Muscle of leg (tissue), 11 donors: ENCODE results near the gene SLC35B4. TPM values are rescaled to one million over a fixed set of nuclear protein-coding genes. Genes with fewer than 3 reads are reported as not detected.

Experiments
- DNase-seq: peaks from one replicate; pipeline ENCODE4 v3.0.0; 2013
- H3K27ac ChIP-seq: one replicate; pipeline ENCODE4 v1.5.1; 2013; ENCODE audit warnings: mild to moderate bottlenecking, low read length, control low read depth
- H3K27me3 ChIP-seq: one replicate; pipeline ENCODE4 v1.6.1; 2013; ENCODE audit warnings: low read length; ENCODE audit not compliant: control insufficient read depth, insufficient read depth
- H3K36me3 ChIP-seq: one replicate; pipeline ENCODE4 v1.6.1; 2013; ENCODE audit warnings: low read length; ENCODE audit not compliant: control insufficient read depth, insufficient read depth
- H3K4me1 ChIP-seq: one replicate; pipeline ENCODE4 v1.6.1; 2013; ENCODE audit warnings: low read length; ENCODE audit not compliant: control insufficient read depth, insufficient read depth
- H3K4me3 ChIP-seq: one replicate; pipeline ENCODE4 v1.5.1; 2013; ENCODE audit warnings: low read length, control low read depth
- H3K9me3 ChIP-seq: replicated peaks from 2 replicates; pipeline ENCODE4 v1.6.1; 2013; ENCODE audit warnings: low read depth, low read length; ENCODE audit not compliant: control insufficient read depth
- WGBS: methylation state at CpG from one replicate; pipeline ENCODE4 v1.1.5; 2013; ENCODE audit warnings: missing lambda C conversion rate; ENCODE audit not compliant: insufficient coverage; 5-methylcytosine and 5-hydroxymethylcytosine counted together
- polyA plus RNA-seq, 8 donors: library from polyadenylated mRNA; unstranded; fragments of 120-200 nt; gene quantifications; one replicate each; pipeline versions ENCODE4 v1.2.1 to v1.2.3, GENCODE V29; 2013; ENCODE audit warnings: inconsistent platforms in 1 of 8, low replicate concordance in 1 of 8; ENCODE audit not compliant: insufficient read length in 8 of 8, insufficient read depth in 1 of 8
- total RNA-seq: library from RNA; stranded (reverse); fragments of 120-200 nt; gene quantifications from one replicate; pipeline ENCODE4 v1.2.4, GENCODE V29; 2013

The SLC35B4 gene
- total and polyA plus RNA-seq, 9 donors, result 8.2 to 12.0 (median 10.1) TPM

GRCh38 chr7:134317434-134317833, 704 bp upstream of the SLC35B4 start:
- Histone ChIP-seq H3K27ac (no peak overlapping the region), H3K36me3 (no peaks in the 10 kb centered on the region), H3K9me3 (no peaks in the 10 kb centered on the region), H3K4me1 (peaks cover 10% of the 10 kb centered on the region), H3K4me3 (no peak overlapping the region), H3K27me3 (peaks cover 3% of the 10 kb centered on the region)
- no peak for DNase-seq
- WGBS, result no CpG with 5 or more reads among the region's 7 CpGs

GRCh38 chr7:134315679-134316538, 821 bp downstream of the SLC35B4 start:
- DNase-seq, result peak; percentile 39
- H3K9me3 ChIP-seq, result no peaks in the 10 kb centered on the region
- no peaks in the 10 kb centered on the region for H3K27me3 ChIP-seq
- peak overlapping the region; percentile 90 for H3K4me3 ChIP-seq
- H3K27ac ChIP-seq, result peak overlapping the region; percentile 85
- WGBS, result 10% methylated on average over 11 of the region's 20 CpGs
- peaks cover 10% of the 10 kb centered on the region for H3K4me1 ChIP-seq
- H3K36me3 ChIP-seq, result peaks cover 3% of the 10 kb centered on the region

DNA sequence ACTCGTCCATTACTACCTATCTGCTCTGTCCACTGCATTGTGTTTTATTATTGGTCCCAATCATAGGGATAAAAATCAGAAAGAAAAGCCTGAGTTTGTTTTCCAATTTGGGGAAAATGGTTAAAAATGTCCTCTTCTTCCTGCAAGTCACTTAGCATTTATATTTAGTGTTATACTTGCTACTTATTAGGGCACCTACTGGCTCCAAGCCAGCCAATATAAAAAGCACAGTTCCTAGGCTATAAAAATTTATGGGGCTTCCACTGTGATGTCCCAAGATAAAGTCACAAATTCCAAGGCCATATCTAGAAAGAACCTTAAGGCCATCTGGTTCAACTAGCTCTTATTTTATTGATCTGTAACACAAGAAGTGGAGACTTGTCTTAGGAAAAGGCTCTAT, 3.2 kb downstream of the SLC35B4 start:
- DNase-seq, result no peak
- H3K27me3 ChIP-seq, result no peaks in the 10 kb centered on the region
- H3K4me1 ChIP-seq, result peaks cover 10% of the 10 kb centered on the region
- H3K27ac ChIP-seq, result no peak overlapping the region
- peaks cover 3% of the 10 kb centered on the region for H3K36me3 ChIP-seq
- no CpG with 5 or more reads among the region's 1 CpG for WGBS
- no peak overlapping the region for H3K4me3 ChIP-seq
- no peaks in the 10 kb centered on the region for H3K9me3 ChIP-seq

DNA sequence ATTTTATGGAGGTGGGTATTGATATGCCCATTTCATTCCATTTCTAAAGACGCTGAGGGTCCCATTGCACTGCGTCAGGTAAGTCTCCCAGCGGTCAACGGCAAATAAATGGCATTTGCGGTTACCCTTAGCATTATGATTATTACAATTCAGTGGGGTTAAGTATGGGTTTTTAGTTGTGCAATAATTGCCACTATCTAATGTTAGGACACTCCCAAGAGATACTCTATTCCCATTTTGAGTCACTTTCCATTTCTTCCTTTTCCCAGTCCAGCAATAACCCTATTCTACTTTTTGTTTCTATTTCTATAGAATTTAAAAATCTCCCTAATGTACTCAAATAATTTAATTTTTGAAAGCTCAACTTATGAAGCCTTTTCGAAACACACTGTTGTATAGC, 4.0 kb downstream of the SLC35B4 start:
- H3K9me3 ChIP-seq, result no peaks in the 10 kb centered on the region
- H3K27me3 ChIP-seq, result no peaks in the 10 kb centered on the region
- no peak overlapping the region for H3K27ac ChIP-seq
- no peak for DNase-seq
- peaks cover 10% of the 10 kb centered on the region for H3K4me1 ChIP-seq
- no peak overlapping the region for H3K4me3 ChIP-seq
- H3K36me3 ChIP-seq, result peaks cover 8% of the 10 kb centered on the region
- no CpG with 5 or more reads among the region's 6 CpGs for WGBS

- no CpG with 5 or more reads among the region's 4 CpGs for WGBS
- no peak overlapping the region for H3K27ac ChIP-seq
Measured at GRCh38 chr7:134311807-134312206, 4.9 kb downstream of the SLC35B4 start.

GRCh38 chr7:134308548-134308947, 8.2 kb downstream of the SLC35B4 start:
- Histone ChIP-seq H3K4me3 (no peak overlapping the region), H3K9me3 (no peaks in the 10 kb centered on the region), H3K4me1 (no peaks in the 10 kb centered on the region), H3K36me3 (peaks cover 27% of the 10 kb centered on the region), H3K27me3 (no peaks in the 10 kb centered on the region), H3K27ac (no peak overlapping the region)
- no peak for DNase-seq
- 89% methylated on average over 3 of the region's 4 CpGs for WGBS

More at GRCh38 chr7:134311807-134312206, 4.9 kb downstream of the SLC35B4 start:
- no peak overlapping the region for H3K4me3 ChIP-seq
- peaks cover 8% of the 10 kb centered on the region for H3K36me3 ChIP-seq
- H3K27me3 ChIP-seq, result no peaks in the 10 kb centered on the region
- H3K4me1 ChIP-seq, result peaks cover 7% of the 10 kb centered on the region
- DNase-seq, result no peak
- no peaks in the 10 kb centered on the region for H3K9me3 ChIP-seq

DNA sequence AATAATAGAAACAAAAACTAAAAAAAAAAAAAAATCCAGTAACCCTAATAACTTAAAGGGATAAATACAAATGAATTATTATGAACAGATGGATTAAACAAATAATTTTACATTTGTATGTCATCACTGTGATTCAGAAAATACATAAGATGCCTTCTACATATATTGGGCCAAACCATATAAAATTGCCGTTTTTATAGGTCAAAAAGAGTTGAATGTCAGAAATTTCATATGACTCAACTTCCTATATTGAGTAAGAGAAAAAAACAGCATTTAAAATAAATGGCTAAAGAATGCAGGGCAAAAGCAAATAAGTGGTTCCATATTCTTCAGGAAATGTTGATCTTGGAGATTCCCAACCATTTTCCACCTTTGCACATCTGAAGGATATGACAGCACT, 9.4 kb downstream of the SLC35B4 start:
- no peaks in the 10 kb centered on the region for H3K4me1 ChIP-seq
- peaks cover 30% of the 10 kb centered on the region for H3K36me3 ChIP-seq
- no peak overlapping the region for H3K27ac ChIP-seq
- no CpG with 5 or more reads among the region's 1 CpG for WGBS
- no peaks in the 10 kb centered on the region for H3K27me3 ChIP-seq
- H3K9me3 ChIP-seq, result no peaks in the 10 kb centered on the region
- no peak overlapping the region for H3K4me3 ChIP-seq
- no peak for DNase-seq

GRCh38 chr7:134302120-134302519, 14.6 kb downstream of the SLC35B4 start:
- H3K9me3 ChIP-seq, result no peaks in the 10 kb centered on the region
- H3K27me3 ChIP-seq, result no peaks in the 10 kb centered on the region
- DNase-seq, result no peak
- no CpG with 5 or more reads among the region's 2 CpGs for WGBS
- H3K4me1 ChIP-seq, result no peaks in the 10 kb centered on the region
- H3K27ac ChIP-seq, result no peak overlapping the region
- peaks cover 38% of the 10 kb centered on the region for H3K36me3 ChIP-seq
- H3K4me3 ChIP-seq, result no peak overlapping the region

DNA sequence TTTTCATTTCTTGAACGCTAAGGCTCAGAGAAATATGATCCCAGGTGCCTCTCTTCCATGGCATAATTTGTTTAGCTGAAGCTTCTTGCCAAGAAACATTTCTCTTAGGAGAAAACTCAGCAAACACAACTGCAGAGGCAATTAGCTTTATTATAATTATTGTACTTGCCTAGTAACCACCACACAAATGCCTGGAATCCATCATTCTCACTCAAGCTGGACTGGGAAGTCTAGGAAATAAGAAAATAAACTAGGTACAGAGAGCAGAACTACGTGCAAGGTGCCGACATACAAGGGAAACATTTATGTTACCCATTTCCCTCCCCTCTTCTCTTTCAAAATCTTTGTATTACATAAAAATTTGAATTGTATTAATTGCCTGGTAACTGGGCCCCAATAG, 15.1 kb downstream of the SLC35B4 start:
- H3K27me3 ChIP-seq, result no peaks in the 10 kb centered on the region
- WGBS, result no CpG with 5 or more reads among the region's 3 CpGs

GRCh38 chr7:134300988-134301387, 15.7 kb downstream of the SLC35B4 start:
- H3K36me3 ChIP-seq, result peaks cover 42% of the 10 kb centered on the region

More for the DNA sequence above, 15.1 kb downstream of the SLC35B4 start:
- no peak for DNase-seq
- H3K27ac ChIP-seq, result no peak overlapping the region
- H3K4me1 ChIP-seq, result no peaks in the 10 kb centered on the region
- no peaks in the 10 kb centered on the region for H3K9me3 ChIP-seq
- no peak overlapping the region for H3K4me3 ChIP-seq
- peaks cover 39% of the 10 kb centered on the region for H3K36me3 ChIP-seq

More at GRCh38 chr7:134300988-134301387, 15.7 kb downstream of the SLC35B4 start:
- no peak overlapping the region for H3K4me3 ChIP-seq
- H3K9me3 ChIP-seq, result no peaks in the 10 kb centered on the region
- 74% methylated on average over 2 of the region's 2 CpGs for WGBS
- no peak for DNase-seq
- no peak overlapping the region for H3K27ac ChIP-seq
- no peaks in the 10 kb centered on the region for H3K27me3 ChIP-seq
- H3K4me1 ChIP-seq, result no peaks in the 10 kb centered on the region
